ENCODE data around the gene TCEANC2. TPM values are rescaled to one million over a fixed set of nuclear protein-coding genes. Genes with fewer than 3 reads are reported as not detected.

Gene TCEANC2
- total and polyA plus RNA-seq, 2 experiments from 2014 or later: 6.0 to 6.3 TPM

DNA sequence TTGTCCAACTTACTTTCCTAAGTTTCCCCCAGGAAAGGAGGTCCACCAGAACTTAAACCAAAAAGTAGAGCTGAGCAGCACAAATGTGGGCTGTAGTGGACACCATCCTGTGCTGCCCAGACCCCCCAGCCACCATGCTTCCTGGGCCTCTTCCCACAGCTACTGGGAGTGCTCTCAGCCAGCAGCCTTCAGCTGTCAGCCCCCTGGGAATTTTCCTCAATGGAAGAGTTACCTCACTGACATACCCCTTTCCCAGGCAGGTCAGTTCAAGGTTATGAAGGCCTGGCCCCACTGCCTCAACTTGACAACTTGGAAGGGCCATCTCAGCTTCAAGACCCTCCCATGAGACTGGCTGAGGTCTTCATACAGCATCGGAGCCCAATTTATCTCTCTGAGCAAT, 51.7 kb downstream of the TCEANC2 start:
- Histone ChIP-seq H3K79me2 (replicated peaks; ENCODE audit: insufficient read depth) (no peaks in the 10 kb centered on the region), H3K9me2 (ENCODE audit: insufficient read depth) (peaks cover 6% of the 10 kb centered on the region; the same call in 1 of the 2 replicates), H3K4me3 (no peak overlapping the region), H3K4me1 (ENCODE audit: insufficient read depth) (no peaks in the 10 kb centered on the region), H4K20me1 (replicated peaks; ENCODE audit: insufficient read depth) (no peaks in the 10 kb centered on the region), H3K27me3 (ENCODE audit: insufficient read depth) (no peaks in the 10 kb centered on the region), H3K36me3 (ENCODE audit: insufficient read depth) (no peaks in the 10 kb centered on the region), H3F3A (replicated peaks; ENCODE audit: low read depth) (no peaks in the 10 kb centered on the region), H3K4me2 (no peak overlapping the region), H3K27ac (ENCODE audit: low read depth) (no peak overlapping the region), H2AFZ (no peak overlapping the region)
- Mint-ChIP-seq H3K9me3 (no peaks in the 10 kb centered on the region; the same call in 2 of the 3 replicates), H3K27ac (0 out of 2 replicates have a peak overlapping the region, but pooled peaks have one; percentile 20), H3K4me3 (no peak overlapping the region), H3K4me1 (peaks cover 2% of the 10 kb centered on the region), H3K36me3 (ENCODE audit: low read depth) (no peaks in the 10 kb centered on the region), H3K27me3 (ENCODE audit: insufficient read depth, low read depth, poor library complexity) (peaks cover 2% of the 10 kb centered on the region)
- DNase-seq (ENCODE audit: low spot score) (no peak), ATAC-seq (no peak)
- TF ChIP-seq, protein P1, sequence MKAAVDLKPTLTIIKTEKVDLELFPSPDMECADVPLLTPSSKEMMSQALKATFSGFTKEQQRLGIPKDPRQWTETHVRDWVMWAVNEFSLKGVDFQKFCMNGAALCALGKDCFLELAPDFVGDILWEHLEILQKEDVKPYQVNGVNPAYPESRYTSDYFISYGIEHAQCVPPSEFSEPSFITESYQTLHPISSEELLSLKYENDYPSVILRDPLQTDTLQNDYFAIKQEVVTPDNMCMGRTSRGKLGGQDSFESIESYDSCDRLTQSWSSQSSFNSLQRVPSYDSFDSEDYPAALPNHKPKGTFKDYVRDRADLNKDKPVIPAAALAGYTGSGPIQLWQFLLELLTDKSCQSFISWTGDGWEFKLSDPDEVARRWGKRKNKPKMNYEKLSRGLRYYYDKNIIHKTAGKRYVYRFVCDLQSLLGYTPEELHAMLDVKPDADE (IDR thresholded peaks at IDR 0.05): no peak
- no peak for TF ChIP-seq ZNF331 (CRISPR knock-in tag; IDR thresholded peaks at IDR 0.05; ENCODE audit: low read depth)
- no peak for TF ChIP-seq STAT1 (IDR thresholded peaks at IDR 0.05; ENCODE audit: unreplicated experiment)
- TF ChIP-seq JUNB (IDR thresholded peaks at IDR 0.05; ENCODE audit: unreplicated experiment): no peak
- TF ChIP-seq, protein P2, sequence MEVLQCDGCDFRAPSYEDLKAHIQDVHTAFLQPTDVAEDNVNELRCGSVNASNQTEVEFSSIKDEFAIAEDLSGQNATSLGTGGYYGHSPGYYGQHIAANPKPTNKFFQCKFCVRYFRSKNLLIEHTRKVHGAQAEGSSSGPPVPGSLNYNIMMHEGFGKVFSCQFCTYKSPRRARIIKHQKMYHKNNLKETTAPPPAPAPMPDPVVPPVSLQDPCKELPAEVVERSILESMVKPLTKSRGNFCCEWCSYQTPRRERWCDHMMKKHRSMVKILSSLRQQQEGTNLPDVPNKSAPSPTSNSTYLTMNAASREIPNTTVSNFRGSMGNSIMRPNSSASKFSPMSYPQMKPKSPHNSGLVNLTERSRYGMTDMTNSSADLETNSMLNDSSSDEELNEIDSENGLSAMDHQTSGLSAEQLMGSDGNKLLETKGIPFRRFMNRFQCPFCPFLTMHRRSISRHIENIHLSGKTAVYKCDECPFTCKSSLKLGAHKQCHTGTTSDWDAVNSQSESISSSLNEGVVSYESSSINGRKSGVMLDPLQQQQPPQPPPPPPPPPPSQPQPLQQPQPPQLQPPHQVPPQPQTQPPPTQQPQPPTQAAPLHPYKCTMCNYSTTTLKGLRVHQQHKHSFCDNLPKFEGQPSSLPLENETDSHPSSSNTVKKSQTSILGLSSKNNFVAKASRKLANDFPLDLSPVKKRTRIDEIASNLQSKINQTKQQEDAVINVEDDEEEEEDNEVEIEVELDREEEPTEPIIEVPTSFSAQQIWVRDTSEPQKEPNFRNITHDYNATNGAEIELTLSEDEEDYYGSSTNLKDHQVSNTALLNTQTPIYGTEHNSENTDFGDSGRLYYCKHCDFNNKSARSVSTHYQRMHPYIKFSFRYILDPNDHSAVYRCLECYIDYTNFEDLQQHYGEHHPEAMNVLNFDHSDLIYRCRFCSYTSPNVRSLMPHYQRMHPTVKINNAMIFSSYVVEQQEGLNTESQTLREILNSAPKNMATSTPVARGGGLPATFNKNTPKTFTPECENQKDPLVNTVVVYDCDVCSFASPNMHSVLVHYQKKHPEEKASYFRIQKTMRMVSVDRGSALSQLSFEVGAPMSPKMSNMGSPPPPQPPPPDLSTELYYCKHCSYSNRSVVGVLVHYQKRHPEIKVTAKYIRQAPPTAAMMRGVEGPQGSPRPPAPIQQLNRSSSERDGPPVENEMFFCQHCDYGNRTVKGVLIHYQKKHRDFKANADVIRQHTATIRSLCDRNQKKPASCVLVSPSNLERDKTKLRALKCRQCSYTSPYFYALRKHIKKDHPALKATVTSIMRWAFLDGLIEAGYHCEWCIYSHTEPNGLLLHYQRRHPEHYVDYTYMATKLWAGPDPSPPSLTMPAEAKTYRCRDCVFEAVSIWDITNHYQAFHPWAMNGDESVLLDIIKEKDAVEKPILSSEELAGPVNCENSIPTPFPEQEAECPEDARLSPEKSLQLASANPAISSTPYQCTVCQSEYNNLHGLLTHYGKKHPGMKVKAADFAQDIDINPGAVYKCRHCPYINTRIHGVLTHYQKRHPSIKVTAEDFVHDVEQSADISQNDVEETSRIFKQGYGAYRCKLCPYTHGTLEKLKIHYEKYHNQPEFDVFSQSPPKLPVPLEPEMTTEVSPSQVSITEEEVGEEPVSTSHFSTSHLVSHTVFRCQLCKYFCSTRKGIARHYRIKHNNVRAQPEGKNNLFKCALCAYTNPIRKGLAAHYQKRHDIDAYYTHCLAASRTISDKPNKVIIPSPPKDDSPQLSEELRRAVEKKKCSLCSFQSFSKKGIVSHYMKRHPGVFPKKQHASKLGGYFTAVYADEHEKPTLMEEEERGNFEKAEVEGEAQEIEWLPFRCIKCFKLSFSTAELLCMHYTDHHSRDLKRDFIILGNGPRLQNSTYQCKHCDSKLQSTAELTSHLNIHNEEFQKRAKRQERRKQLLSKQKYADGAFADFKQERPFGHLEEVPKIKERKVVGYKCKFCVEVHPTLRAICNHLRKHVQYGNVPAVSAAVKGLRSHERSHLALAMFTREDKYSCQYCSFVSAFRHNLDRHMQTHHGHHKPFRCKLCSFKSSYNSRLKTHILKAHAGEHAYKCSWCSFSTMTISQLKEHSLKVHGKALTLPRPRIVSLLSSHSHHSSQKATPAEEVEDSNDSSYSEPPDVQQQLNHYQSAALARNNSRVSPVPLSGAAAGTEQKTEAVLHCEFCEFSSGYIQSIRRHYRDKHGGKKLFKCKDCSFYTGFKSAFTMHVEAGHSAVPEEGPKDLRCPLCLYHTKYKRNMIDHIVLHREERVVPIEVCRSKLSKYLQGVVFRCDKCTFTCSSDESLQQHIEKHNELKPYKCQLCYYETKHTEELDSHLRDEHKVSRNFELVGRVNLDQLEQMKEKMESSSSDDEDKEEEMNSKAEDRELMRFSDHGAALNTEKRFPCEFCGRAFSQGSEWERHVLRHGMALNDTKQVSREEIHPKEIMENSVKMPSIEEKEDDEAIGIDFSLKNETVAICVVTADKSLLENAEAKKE (CRISPR knock-in tag; IDR thresholded peaks at IDR 0.05): no peak
- no peak for TF ChIP-seq NANOG (IDR thresholded peaks at IDR 0.05; ENCODE audit: borderline replicate concordance)
- no peak for TF ChIP-seq EZH2phosphoT487 (IDR thresholded peaks at IDR 0.05; ENCODE audit: unreplicated experiment)
- no peak for TF ChIP-seq CREB1 (CRISPR knock-in tag; IDR thresholded peaks at IDR 0.05; ENCODE audit: low read depth)
- no peak for TF ChIP-seq ZNF114 (CRISPR knock-in tag; IDR thresholded peaks at IDR 0.05)
- TF ChIP-seq POLR2AphosphoS5 (IDR thresholded peaks at IDR 0.05; ENCODE audit: low read depth): no peak
- TF ChIP-seq, protein P3, sequence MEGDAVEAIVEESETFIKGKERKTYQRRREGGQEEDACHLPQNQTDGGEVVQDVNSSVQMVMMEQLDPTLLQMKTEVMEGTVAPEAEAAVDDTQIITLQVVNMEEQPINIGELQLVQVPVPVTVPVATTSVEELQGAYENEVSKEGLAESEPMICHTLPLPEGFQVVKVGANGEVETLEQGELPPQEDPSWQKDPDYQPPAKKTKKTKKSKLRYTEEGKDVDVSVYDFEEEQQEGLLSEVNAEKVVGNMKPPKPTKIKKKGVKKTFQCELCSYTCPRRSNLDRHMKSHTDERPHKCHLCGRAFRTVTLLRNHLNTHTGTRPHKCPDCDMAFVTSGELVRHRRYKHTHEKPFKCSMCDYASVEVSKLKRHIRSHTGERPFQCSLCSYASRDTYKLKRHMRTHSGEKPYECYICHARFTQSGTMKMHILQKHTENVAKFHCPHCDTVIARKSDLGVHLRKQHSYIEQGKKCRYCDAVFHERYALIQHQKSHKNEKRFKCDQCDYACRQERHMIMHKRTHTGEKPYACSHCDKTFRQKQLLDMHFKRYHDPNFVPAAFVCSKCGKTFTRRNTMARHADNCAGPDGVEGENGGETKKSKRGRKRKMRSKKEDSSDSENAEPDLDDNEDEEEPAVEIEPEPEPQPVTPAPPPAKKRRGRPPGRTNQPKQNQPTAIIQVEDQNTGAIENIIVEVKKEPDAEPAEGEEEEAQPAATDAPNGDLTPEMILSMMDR (conservative IDR thresholded peaks at IDR 0.05; ENCODE audit: low read depth in 2 of 2): no peak
- TF ChIP-seq, protein P4, sequence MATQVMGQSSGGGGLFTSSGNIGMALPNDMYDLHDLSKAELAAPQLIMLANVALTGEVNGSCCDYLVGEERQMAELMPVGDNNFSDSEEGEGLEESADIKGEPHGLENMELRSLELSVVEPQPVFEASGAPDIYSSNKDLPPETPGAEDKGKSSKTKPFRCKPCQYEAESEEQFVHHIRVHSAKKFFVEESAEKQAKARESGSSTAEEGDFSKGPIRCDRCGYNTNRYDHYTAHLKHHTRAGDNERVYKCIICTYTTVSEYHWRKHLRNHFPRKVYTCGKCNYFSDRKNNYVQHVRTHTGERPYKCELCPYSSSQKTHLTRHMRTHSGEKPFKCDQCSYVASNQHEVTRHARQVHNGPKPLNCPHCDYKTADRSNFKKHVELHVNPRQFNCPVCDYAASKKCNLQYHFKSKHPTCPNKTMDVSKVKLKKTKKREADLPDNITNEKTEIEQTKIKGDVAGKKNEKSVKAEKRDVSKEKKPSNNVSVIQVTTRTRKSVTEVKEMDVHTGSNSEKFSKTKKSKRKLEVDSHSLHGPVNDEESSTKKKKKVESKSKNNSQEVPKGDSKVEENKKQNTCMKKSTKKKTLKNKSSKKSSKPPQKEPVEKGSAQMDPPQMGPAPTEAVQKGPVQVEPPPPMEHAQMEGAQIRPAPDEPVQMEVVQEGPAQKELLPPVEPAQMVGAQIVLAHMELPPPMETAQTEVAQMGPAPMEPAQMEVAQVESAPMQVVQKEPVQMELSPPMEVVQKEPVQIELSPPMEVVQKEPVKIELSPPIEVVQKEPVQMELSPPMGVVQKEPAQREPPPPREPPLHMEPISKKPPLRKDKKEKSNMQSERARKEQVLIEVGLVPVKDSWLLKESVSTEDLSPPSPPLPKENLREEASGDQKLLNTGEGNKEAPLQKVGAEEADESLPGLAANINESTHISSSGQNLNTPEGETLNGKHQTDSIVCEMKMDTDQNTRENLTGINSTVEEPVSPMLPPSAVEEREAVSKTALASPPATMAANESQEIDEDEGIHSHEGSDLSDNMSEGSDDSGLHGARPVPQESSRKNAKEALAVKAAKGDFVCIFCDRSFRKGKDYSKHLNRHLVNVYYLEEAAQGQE (IDR thresholded peaks at IDR 0.05; ENCODE audit: unreplicated experiment): no peak
- TF ChIP-seq EZH2 (IDR thresholded peaks at IDR 0.05; ENCODE audit: low read depth, unreplicated experiment): no peak
